Heart left ventricle (tissue), 13 donors: ENCODE results near the gene ARHGAP1.

Source experiments
- POLR2A ChIP-seq, 2 donors: fragments of 450-650 bp; IDR thresholded peaks; one replicate each; pipeline ENCODE4 v1.6.1; 2017; ENCODE audit warnings: antibody characterized with exemption in 2 of 2, mild to moderate bottlenecking in 2 of 2, moderate library complexity in 2 of 2
- TF ChIP-seq, protein P1 (sequence below), 12 donors: fragments of 200-600 bp; sonication (generic) in 4 of 12; IDR thresholded peaks; one replicate each; pipeline versions ENCODE4 v1.5.0 to v1.8.0; 2018 to 2022; ENCODE audit warnings: antibody characterized with exemption in 12 of 12, mild to moderate bottlenecking in 5 of 12
- donor health status: ischemic (EF 13 %, LVEDD 7.1; RV severe dilation, severe dysfunction).
- donor health status: DM: no; HTN: yes; CAD: no.
- donor health status: DM: no; HTN: no; CAD: no.
- donor health status: ischemic (EF 25% LVEDD 6.9; RV normal size, moderate dysfunction).
- donor health status: ischemic (EF 25% LVEDD 5.7; RV mildly dilated, moderate dysfunction).
- donor health status: ischemic (EF 35%, LVEDD 5.7; RV mildly dilated, moderate dysfunction).
- donor health status: nonischemic (EF 11% LVEDD 7.7; RV severe dilation, severe dysfunction).
- donor health status: DM: yes; HTN: yes; CAD: no.
- donor health status: PGD.
- donor health status: ischemic (EF 29% LVEDD 5.4; RV normal size, mild dysfunction).
- donor health status: nonischemic (EF 23%, LVEDD 6.1; RV moderate dilation, normal function).

DNA sequence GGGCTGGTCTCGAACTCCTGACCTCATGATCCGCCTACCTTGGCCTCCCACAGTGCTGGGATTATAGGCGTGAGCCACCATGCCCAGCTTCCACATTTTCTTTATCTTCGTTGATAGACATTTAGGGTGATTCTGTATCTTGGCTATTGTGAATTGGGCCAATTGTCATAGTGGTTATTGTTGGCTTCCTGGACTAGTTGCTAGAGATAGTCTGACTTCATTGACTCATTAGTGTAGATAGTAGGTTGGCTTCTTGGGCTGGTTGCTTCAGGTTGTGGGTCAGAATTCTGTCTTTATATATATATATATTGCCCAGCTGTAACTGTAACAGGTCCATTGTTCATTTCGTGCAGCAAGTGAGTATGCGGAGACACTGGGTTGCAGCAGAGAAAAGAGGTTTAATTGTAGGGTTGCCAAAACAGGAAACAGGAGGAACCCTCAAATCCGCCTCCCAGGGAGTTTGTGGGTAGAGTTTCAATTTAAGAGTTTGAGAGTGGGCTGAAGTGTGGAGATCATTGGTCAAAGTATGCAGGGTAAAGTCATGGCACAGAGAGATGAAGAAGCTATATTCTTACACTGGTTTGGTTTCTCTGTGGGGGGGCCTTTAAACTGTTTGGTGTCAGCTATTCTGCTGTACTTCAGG, 61.1 kb downstream of the ARHGAP1 start:
- TF ChIP-seq, protein P1, sequence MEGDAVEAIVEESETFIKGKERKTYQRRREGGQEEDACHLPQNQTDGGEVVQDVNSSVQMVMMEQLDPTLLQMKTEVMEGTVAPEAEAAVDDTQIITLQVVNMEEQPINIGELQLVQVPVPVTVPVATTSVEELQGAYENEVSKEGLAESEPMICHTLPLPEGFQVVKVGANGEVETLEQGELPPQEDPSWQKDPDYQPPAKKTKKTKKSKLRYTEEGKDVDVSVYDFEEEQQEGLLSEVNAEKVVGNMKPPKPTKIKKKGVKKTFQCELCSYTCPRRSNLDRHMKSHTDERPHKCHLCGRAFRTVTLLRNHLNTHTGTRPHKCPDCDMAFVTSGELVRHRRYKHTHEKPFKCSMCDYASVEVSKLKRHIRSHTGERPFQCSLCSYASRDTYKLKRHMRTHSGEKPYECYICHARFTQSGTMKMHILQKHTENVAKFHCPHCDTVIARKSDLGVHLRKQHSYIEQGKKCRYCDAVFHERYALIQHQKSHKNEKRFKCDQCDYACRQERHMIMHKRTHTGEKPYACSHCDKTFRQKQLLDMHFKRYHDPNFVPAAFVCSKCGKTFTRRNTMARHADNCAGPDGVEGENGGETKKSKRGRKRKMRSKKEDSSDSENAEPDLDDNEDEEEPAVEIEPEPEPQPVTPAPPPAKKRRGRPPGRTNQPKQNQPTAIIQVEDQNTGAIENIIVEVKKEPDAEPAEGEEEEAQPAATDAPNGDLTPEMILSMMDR (IDR thresholded peaks at IDR 0.05), result no peak
- TF ChIP-seq POLR2A (IDR thresholded peaks at IDR 0.05), result no peak
